Upper lobe of right lung (tissue), 1 donor: ENCODE data around the gene MORF4L1. TPM values are rescaled to one million over a fixed set of nuclear protein-coding genes. Genes with fewer than 3 reads are reported as not detected.

ENCODE experiments used
- ATAC-seq: fragments of 200-7000 bp; cut with Tn5 transposase; one replicate; pipeline ENCODE4 v1.9.1; 2020; ENCODE audit warnings: mild to moderate bottlenecking, moderate library complexity
- DNase-seq: peaks from one replicate; pipeline ENCODE4 v3.0.0-alpha.2; 2020
- H3K27ac ChIP-seq: fragments of 200-600 bp; one replicate; pipeline ENCODE4 v1.8.0; 2022
- H3K27me3 ChIP-seq: fragments of 200-600 bp; one replicate; pipeline ENCODE4 v1.8.0; 2022; ENCODE audit warnings: mild to moderate bottlenecking
- H3K36me3 ChIP-seq: fragments of 200-600 bp; one replicate; pipeline ENCODE4 v1.8.0; 2022
- H3K4me1 ChIP-seq: fragments of 200-600 bp; one replicate; pipeline ENCODE4 v1.8.0; 2022
- H3K4me3 ChIP-seq: fragments of 200-600 bp; one replicate; pipeline ENCODE4 v1.8.0; 2022; ENCODE audit warnings: mild to moderate bottlenecking
- H3K9me3 ChIP-seq: fragments of 200-600 bp; one replicate; pipeline ENCODE4 v1.8.0; 2022
- intact Hi-C: fragments of 100-400 bp; cut with DNase I; formaldehyde crosslinking; loops from one replicate; pipeline ENCODE4 v1.11.0; 2022
- total RNA-seq: library from RNA; stranded (reverse); fragmentation: NEBNext Ultra II Directional; extraction: Animal tissue kit (Norgen Biotek cat#: 25700); gene quantifications from one replicate; pipeline ENCODE4 v1.2.1, GENCODE V29; 2021
- TF ChIP-seq, protein P1 (sequence below): fragments of 200-600 bp; IDR thresholded peaks from one replicate; pipeline ENCODE4 v1.8.0; 2022; ENCODE audit warnings: antibody characterized with exemption
- donor health status: DM: no; HTN: yes; CAD: no; lungs with severe emphysema.

MORF4L1 gene
- total RNA-seq, 1 donor from 2014 or later: 261 TPM

DNA sequence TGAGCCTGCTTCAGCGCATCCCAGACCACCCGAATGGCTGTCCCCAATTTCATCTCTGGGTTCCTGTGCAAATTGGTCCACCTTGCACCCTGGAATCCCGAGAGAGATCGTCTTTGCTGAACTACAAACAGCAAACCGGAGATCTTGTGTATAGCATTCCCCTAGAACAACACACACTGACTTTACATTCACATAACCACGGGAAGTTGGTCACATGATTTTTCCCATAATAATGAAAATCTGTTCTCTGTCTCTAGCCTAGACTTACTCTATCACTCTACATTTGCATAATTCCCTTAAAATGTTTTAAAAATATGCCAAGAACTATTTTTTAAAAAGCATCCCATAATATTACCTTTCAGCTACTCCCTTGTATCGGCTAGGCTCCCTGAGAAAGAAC is 37.6 kb downstream of the MORF4L1 start:
- peaks cover 93% of the 10 kb centered on the region for H3K36me3 ChIP-seq
- no peak overlapping the region for H3K27ac ChIP-seq
- ATAC-seq (no peak), DNase-seq (no peak)
- no peaks in the 10 kb centered on the region for H3K27me3 ChIP-seq
- H3K4me1 ChIP-seq: peaks cover 33% of the 10 kb centered on the region
- TF ChIP-seq, protein P1, sequence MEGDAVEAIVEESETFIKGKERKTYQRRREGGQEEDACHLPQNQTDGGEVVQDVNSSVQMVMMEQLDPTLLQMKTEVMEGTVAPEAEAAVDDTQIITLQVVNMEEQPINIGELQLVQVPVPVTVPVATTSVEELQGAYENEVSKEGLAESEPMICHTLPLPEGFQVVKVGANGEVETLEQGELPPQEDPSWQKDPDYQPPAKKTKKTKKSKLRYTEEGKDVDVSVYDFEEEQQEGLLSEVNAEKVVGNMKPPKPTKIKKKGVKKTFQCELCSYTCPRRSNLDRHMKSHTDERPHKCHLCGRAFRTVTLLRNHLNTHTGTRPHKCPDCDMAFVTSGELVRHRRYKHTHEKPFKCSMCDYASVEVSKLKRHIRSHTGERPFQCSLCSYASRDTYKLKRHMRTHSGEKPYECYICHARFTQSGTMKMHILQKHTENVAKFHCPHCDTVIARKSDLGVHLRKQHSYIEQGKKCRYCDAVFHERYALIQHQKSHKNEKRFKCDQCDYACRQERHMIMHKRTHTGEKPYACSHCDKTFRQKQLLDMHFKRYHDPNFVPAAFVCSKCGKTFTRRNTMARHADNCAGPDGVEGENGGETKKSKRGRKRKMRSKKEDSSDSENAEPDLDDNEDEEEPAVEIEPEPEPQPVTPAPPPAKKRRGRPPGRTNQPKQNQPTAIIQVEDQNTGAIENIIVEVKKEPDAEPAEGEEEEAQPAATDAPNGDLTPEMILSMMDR: no peak
- intact Hi-C loops: no loop called here
- no peak overlapping the region for H3K4me3 ChIP-seq
- no peaks in the 10 kb centered on the region for H3K9me3 ChIP-seq

DNA sequence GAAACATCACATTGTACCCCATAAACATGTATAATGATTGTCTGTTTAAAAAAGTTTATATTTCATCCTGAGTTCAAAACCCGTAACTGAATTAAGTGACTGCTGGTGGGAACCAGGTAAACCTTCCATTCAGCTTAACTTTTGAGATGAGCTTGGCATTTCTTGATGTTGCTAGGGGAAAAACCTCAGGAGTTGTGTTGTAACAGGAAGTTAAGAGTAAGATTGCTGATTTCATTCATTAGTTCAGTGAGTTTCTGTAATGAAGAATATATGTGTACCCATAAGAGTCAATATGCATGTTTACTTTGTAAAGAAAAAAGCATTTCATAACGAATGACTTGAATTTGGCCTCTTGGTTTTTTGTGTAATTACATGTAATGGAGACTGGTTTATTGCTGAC is 39.6 kb downstream of the MORF4L1 start:
- Histone ChIP-seq H3K9me3 (no peaks in the 10 kb centered on the region), H3K4me1 (peaks cover 29% of the 10 kb centered on the region), H3K4me3 (no peak overlapping the region), H3K36me3 (peaks cover 78% of the 10 kb centered on the region), H3K27ac (no peak overlapping the region), H3K27me3 (no peaks in the 10 kb centered on the region)
- DNase-seq (no peak), ATAC-seq (no peak)
- intact Hi-C loops: no loop called here
- TF ChIP-seq, protein P1: no peak

GRCh38 chr15:78913012-78913411 is 40.3 kb downstream of the MORF4L1 start:
- intact Hi-C loops: no loop called here
- no peaks in the 10 kb centered on the region for H3K27me3 ChIP-seq
- no peak overlapping the region for H3K4me3 ChIP-seq
- no peaks in the 10 kb centered on the region for H3K9me3 ChIP-seq
- peaks cover 71% of the 10 kb centered on the region for H3K36me3 ChIP-seq
- DNase-seq: no peak
- no peak for ATAC-seq
- H3K27ac ChIP-seq: no peak overlapping the region
- TF ChIP-seq, protein P1: no peak
- peaks cover 35% of the 10 kb centered on the region for H3K4me1 ChIP-seq

DNA sequence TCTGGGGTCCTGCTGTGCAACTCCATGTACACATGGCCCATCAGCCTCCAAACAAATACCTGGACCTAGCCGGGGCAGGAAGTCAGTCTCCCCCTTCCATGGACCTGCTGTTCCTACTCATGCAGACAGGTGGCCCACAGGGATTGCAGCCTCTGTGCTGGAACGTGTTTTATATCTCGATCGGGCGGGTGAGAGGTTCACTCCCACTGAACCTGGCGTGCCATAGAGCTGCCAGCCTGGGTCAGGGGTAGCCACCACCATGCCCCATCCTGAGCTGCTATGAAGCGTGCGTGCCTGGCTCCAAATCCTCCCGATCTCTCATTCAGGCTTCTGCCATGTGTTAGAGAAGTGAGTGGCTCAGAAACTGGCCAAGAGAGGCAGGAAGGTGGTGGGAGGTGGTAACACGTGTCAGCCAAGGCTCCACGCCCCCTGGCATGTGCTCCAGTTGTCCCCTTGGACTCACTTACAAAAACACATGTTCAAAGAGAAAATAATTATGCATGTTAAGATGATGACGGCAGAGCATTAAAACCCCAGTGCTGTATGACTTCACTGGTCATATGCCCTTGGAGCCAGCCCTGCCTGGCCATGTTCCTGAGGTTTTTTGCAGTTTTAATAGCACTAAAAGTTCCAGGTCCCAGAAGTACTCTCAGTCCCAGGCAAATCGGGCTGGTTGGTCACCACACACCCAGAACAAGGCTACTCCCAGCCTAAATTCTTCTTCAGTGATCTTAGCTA is 41.5 kb downstream of the MORF4L1 start:
- TF ChIP-seq, protein P1: peak; percentile 46
- Histone ChIP-seq H3K27ac (no peak overlapping the region), H3K9me3 (no peaks in the 10 kb centered on the region), H3K4me1 (peaks cover 35% of the 10 kb centered on the region), H3K4me3 (no peak overlapping the region), H3K36me3 (peaks cover 73% of the 10 kb centered on the region), H3K27me3 (no peaks in the 10 kb centered on the region)
- peak; percentile 48 for ATAC-seq
- intact Hi-C loops: no loop called here
- DNase-seq: no peak

GRCh38 chr15:78915341-78916087 is 42.8 kb downstream of the MORF4L1 start:
- no peak overlapping the region for H3K4me3 ChIP-seq
- peak overlapping the region; percentile 49 for H3K27ac ChIP-seq
- DNase-seq: peak; percentile 82
- H3K27me3 ChIP-seq: no peaks in the 10 kb centered on the region
- TF ChIP-seq, protein P1: no peak
- ATAC-seq: peak; percentile 90
- intact Hi-C loops: no loop called here
- peaks cover 27% of the 10 kb centered on the region for H3K4me1 ChIP-seq
- H3K36me3 ChIP-seq: peaks cover 65% of the 10 kb centered on the region
- H3K9me3 ChIP-seq: no peaks in the 10 kb centered on the region
